H7 (cell line): Measurements from ENCODE around the gene USP38. TPM values are rescaled to one million over a fixed set of nuclear protein-coding genes. Genes with fewer than 3 reads are reported as not detected.

Source experiments
- DNase-seq: peaks from one replicate; pipeline ENCODE4 v3.0.0; 2012
- H3K27me3 ChIP-seq: 2 replicates; pipeline ENCODE4 v1.6.0; 2011; ENCODE audit warnings: mild to moderate bottlenecking, low read length; ENCODE audit not compliant: control insufficient read depth, insufficient read depth
- H3K36me3 ChIP-seq: replicated peaks from 2 replicates; pipeline ENCODE4 v1.5.1; 2011; ENCODE audit warnings: low read length; ENCODE audit not compliant: control insufficient read depth, insufficient read depth
- H3K4me3 ChIP-seq: 2 replicates; pipeline ENCODE4 v1.5.1; 2011; ENCODE audit warnings: low read depth, mild to moderate bottlenecking, control low read depth, low read length, moderate library complexity; ENCODE audit not compliant: insufficient read depth
- total RNA-seq: library from RNA; depleted of rRNA; stranded (reverse); fragments of >200 nt; shearing (Covaris generic); gene quantifications from 2 replicates; pipeline ENCODE4 v1.2.3, GENCODE V29; 2014

The USP38 gene
- total RNA-seq, 1 experiment from 2014 or later = 16.8 TPM

GRCh38 chr4:143188136-143189088 lies 3.7 kb downstream of the USP38 start:
- peaks cover 2% of the 10 kb centered on the region for H3K36me3 ChIP-seq
- no peaks in the 10 kb centered on the region for H3K27me3 ChIP-seq
- H3K4me3 ChIP-seq = no peak overlapping the region
- no peak for DNase-seq

GRCh38 chr4:143189528-143189927 lies 4.8 kb downstream of the USP38 start:
- DNase-seq = no peak
- no peaks in the 10 kb centered on the region for H3K27me3 ChIP-seq
- peaks cover 2% of the 10 kb centered on the region for H3K36me3 ChIP-seq
- H3K4me3 ChIP-seq = no peak overlapping the region

- H3K36me3 ChIP-seq = peaks cover 10% of the 10 kb centered on the region
- H3K4me3 ChIP-seq = no peak overlapping the region
- H3K27me3 ChIP-seq = no peaks in the 10 kb centered on the region
- DNase-seq = no peak
These were observed 10.9 kb downstream of the USP38 start for GRCh38 chr4:143195581-143195980.

GRCh38 chr4:143196323-143196722 lies 11.6 kb downstream of the USP38 start:
- Histone ChIP-seq H3K4me3 (no peak overlapping the region), H3K27me3 (no peaks in the 10 kb centered on the region), H3K36me3 (peaks cover 12% of the 10 kb centered on the region)
- DNase-seq = no peak

- no peak for DNase-seq
- peaks cover 10% of the 10 kb centered on the region for H3K36me3 ChIP-seq
- no peak overlapping the region for H3K4me3 ChIP-seq
These were observed 14.8 kb downstream of the USP38 start for GRCh38 chr4:143199503-143199902.

GRCh38 chr4:143202824-143203223 lies 18.1 kb downstream of the USP38 start:
- Histone ChIP-seq H3K36me3 (peaks cover 7% of the 10 kb centered on the region), H3K27me3 (no peaks in the 10 kb centered on the region), H3K4me3 (no peak overlapping the region)
- no peak for DNase-seq

More at GRCh38 chr4:143199503-143199902, 14.8 kb downstream of the USP38 start:
- H3K27me3 ChIP-seq = no peaks in the 10 kb centered on the region

- H3K36me3 ChIP-seq = peaks cover 5% of the 10 kb centered on the region
- DNase-seq = no peak
- H3K4me3 ChIP-seq = no peak overlapping the region
- H3K27me3 ChIP-seq = no peaks in the 10 kb centered on the region
These were observed 18.9 kb downstream of the USP38 start for GRCh38 chr4:143203577-143203976.

- no peak for DNase-seq
- H3K4me3 ChIP-seq = no peak overlapping the region
- H3K27me3 ChIP-seq = no peaks in the 10 kb centered on the region
- peaks cover 3% of the 10 kb centered on the region for H3K36me3 ChIP-seq
These were observed 22.8 kb downstream of the USP38 start for GRCh38 chr4:143207555-143207954.

- peaks cover 3% of the 10 kb centered on the region for H3K36me3 ChIP-seq
- DNase-seq = no peak
- H3K4me3 ChIP-seq = no peak overlapping the region
- no peaks in the 10 kb centered on the region for H3K27me3 ChIP-seq
These were observed 27.8 kb downstream of the USP38 start for GRCh38 chr4:143212566-143212965.

GRCh38 chr4:143215873-143216272 lies 31.2 kb downstream of the USP38 start:
- no peak for DNase-seq
- Histone ChIP-seq H3K36me3 (peaks cover 3% of the 10 kb centered on the region), H3K4me3 (no peak overlapping the region), H3K27me3 (no peaks in the 10 kb centered on the region)

GRCh38 chr4:143224255-143224654 lies 39.5 kb downstream of the USP38 start:
- Histone ChIP-seq H3K36me3 (no peaks in the 10 kb centered on the region), H3K27me3 (no peaks in the 10 kb centered on the region), H3K4me3 (no peak overlapping the region)
- DNase-seq = no peak

GRCh38 chr4:143225167-143225566 lies 40.5 kb downstream of the USP38 start:
- no peaks in the 10 kb centered on the region for H3K36me3 ChIP-seq
- H3K4me3 ChIP-seq = no peak overlapping the region
- no peak for DNase-seq

GRCh38 chr4:143230683-143231082 lies 46.0 kb downstream of the USP38 start:
- H3K4me3 ChIP-seq = no peak overlapping the region
- DNase-seq = no peak
- no peaks in the 10 kb centered on the region for H3K27me3 ChIP-seq
- no peaks in the 10 kb centered on the region for H3K36me3 ChIP-seq

More at GRCh38 chr4:143225167-143225566, 40.5 kb downstream of the USP38 start:
- H3K27me3 ChIP-seq = no peaks in the 10 kb centered on the region

GRCh38 chr4:143232277-143232676 lies 47.6 kb downstream of the USP38 start:
- Histone ChIP-seq H3K27me3 (no peaks in the 10 kb centered on the region), H3K4me3 (no peak overlapping the region), H3K36me3 (no peaks in the 10 kb centered on the region)
- no peak for DNase-seq

GRCh38 chr4:143234153-143234552 lies 49.4 kb downstream of the USP38 start:
- Histone ChIP-seq H3K4me3 (no peak overlapping the region), H3K27me3 (no peaks in the 10 kb centered on the region), H3K36me3 (no peaks in the 10 kb centered on the region)
- DNase-seq = no peak
